Measurements from ENCODE around the gene CRYGA. TPM values are rescaled to one million over a fixed set of nuclear protein-coding genes. Genes with fewer than 3 reads are reported as not detected.

Gene CRYGA
- total RNA-seq, 2 donors from 2014 or later, result not detected

DNA sequence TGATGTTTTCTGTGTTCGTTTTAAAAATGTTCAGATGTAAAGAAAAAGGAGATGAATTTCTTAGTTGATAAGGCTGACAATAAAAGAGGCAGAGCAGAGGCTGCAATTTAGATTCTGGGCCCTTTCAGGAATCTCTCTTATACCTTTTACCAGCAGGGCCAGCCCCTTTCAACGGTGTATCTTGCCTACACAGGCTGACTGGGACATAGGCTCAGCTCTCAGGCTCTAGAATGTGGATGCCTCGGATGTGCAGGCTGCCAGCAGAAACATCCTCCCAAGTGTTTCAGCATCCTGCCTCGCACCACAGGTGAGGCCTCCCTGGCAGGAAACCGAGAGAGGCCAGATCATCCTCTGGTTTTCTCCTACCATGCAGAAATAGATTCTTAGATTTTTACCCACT, 23.1 kb upstream of the CRYGA start:
- no peaks in the 10 kb centered on the region for H3K27me3 ChIP-seq

DNA sequence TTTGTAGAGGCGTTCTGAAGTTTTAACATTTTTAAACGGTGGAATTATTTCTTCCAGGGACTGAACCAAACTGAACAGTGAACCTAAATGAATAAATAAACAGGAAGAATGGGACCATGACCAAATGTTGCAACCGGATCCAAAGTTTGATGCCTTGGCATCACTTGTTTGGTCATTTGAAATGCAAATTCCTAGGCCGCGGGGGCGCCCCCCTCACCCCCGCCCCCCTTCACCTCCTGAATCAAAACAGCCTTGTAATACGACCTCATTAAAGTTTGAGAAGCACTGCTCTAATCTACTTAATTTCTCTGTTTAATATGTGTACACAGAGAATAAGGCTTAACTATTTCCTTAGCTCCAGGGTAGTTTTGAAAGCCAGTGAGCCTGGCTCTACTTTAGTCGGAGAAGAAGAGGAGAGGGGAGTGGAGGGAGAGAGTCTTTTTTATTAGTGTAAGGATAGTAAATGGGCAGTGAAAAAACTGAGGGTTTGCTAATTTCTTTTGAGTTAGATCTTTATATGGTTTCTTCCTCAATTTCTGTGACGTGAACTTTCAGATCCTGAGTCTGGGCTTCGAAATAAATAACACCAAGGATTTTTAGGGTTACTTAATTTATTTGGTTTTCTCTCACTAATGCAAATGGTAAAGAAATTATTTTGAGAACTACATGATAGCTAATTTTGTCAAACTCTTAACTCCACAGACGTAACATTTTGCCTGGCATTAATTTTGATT, 20.8 kb upstream of the CRYGA start:
- H3K4me1 ChIP-seq, result no peaks in the 10 kb centered on the region
- no peaks in the 10 kb centered on the region for H3K27me3 ChIP-seq
- no peak for DNase-seq (ENCODE audit: low spot score)
- H3K36me3 ChIP-seq, result no peaks in the 10 kb centered on the region
- H3K9me3 ChIP-seq, result no peaks in the 10 kb centered on the region
- TF ChIP-seq, protein P1, sequence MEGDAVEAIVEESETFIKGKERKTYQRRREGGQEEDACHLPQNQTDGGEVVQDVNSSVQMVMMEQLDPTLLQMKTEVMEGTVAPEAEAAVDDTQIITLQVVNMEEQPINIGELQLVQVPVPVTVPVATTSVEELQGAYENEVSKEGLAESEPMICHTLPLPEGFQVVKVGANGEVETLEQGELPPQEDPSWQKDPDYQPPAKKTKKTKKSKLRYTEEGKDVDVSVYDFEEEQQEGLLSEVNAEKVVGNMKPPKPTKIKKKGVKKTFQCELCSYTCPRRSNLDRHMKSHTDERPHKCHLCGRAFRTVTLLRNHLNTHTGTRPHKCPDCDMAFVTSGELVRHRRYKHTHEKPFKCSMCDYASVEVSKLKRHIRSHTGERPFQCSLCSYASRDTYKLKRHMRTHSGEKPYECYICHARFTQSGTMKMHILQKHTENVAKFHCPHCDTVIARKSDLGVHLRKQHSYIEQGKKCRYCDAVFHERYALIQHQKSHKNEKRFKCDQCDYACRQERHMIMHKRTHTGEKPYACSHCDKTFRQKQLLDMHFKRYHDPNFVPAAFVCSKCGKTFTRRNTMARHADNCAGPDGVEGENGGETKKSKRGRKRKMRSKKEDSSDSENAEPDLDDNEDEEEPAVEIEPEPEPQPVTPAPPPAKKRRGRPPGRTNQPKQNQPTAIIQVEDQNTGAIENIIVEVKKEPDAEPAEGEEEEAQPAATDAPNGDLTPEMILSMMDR (IDR thresholded peaks at IDR 0.05), result no peak
- H3K4me3 ChIP-seq, result no peak overlapping the region
- no peak overlapping the region for H3K27ac ChIP-seq

More for the DNA sequence above, 23.1 kb upstream of the CRYGA start:
- Histone ChIP-seq H3K36me3 (no peaks in the 10 kb centered on the region), H3K4me1 (no peaks in the 10 kb centered on the region), H3K4me3 (no peak overlapping the region), H3K27ac (no peak overlapping the region), H3K9me3 (no peaks in the 10 kb centered on the region)
- no peak for DNase-seq (ENCODE audit: low spot score)
- TF ChIP-seq, protein P1 (IDR thresholded peaks at IDR 0.05), result no peak

DNA sequence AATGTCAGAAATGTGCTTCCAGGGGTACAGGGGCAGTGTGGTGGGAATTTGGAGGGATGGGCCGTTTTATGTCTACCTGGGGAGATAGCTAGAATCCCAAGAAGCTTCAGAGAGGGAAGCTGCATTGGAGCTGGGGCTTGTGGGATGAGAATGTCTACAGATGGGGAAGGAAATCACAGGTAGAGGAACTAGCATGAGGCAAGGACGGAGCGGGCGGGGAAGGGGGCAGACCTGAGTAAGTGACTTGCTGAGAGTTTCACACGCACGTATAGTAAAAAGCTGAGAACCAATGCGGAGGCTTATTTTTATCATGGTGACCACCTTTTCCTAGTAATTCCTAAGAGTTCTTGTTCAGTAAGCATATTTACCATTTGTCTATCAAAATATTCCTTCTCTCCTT, 20.1 kb upstream of the CRYGA start:
- DNase-seq (ENCODE audit: low spot score), result no peak
- Histone ChIP-seq H3K4me1 (no peaks in the 10 kb centered on the region), H3K27me3 (no peaks in the 10 kb centered on the region), H3K9me3 (no peaks in the 10 kb centered on the region), H3K4me3 (no peak overlapping the region), H3K27ac (no peak overlapping the region), H3K36me3 (no peaks in the 10 kb centered on the region)
- TF ChIP-seq, protein P1 (IDR thresholded peaks at IDR 0.05), result no peak

DNA sequence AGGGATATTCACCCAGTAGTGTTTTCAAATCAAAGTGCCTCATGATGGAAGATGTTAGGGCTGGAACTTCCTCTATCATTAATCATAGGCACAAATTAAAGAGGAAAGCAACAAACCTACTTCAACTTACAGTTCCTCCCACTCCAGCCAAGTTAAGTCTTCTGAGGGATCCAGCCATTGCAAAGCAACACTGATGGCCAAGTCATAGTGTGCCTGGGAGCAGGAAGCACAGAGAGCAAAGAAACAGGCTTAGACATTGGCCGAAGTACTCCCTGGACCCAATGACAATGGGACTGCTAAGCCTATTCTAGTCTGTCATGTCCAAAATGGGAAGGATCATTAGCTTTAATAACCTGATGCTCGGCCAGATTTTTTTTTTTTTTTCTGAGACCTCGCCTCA, 19.4 kb upstream of the CRYGA start:
- no peak for DNase-seq (ENCODE audit: low spot score)
- H3K36me3 ChIP-seq, result no peaks in the 10 kb centered on the region
- no peaks in the 10 kb centered on the region for H3K27me3 ChIP-seq
- TF ChIP-seq, protein P1 (IDR thresholded peaks at IDR 0.05), result no peak
- no peaks in the 10 kb centered on the region for H3K9me3 ChIP-seq
- no peak overlapping the region for H3K27ac ChIP-seq
- H3K4me1 ChIP-seq, result no peaks in the 10 kb centered on the region
- H3K4me3 ChIP-seq, result no peak overlapping the region

DNA sequence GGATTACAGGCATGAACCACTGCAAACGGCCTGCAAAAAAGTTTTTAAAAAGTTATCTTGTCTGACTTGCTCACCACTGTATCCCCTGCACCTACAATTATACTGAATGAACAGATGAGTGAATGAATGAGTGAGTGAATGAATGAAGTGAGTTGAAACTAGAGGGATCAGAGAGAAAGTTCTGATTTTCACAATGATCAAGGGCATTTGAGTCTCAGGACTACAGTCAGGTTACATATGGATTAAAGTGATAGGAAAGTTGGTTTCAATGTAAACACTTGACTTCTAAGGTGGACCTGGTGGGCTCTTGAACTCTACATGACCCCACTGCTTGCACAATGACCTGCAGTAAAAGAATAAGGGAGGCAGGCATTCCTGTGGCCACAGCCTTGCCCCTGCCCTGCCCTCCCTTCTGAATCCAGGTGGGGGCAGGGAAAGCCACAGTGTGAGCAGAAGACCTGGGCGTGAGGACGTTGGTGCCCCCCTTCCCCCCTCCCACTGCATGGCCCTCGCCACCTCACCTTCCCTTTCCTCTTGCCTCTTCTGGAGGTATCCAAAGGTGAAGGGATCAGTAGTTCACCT, 15.7 kb upstream of the CRYGA start:
- no peaks in the 10 kb centered on the region for H3K4me1 ChIP-seq
- H3K27ac ChIP-seq, result no peak overlapping the region
- TF ChIP-seq, protein P1 (IDR thresholded peaks at IDR 0.05), result no peak
- no peaks in the 10 kb centered on the region for H3K9me3 ChIP-seq
- H3K4me3 ChIP-seq, result no peak overlapping the region
- DNase-seq (ENCODE audit: low spot score), result no peak
- H3K27me3 ChIP-seq, result no peaks in the 10 kb centered on the region
- no peaks in the 10 kb centered on the region for H3K36me3 ChIP-seq

DNA sequence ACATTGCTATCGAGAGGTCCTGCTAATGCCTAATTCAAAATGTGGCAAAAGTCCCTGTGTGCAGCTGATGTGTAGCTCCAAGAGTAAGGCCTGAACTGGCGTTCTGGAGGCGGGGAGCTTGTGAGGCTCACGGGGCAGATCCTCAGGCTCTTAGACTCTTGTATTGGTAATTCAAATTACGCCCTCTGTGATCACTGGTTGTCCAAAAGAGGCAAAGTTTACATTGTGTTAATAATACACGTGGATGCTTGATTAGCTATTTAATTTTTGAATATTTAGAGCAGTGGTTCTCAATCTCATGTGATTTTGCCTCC, 12.4 kb upstream of the CRYGA start:
- H3K4me3 ChIP-seq, result no peak overlapping the region
- H3K27me3 ChIP-seq, result no peaks in the 10 kb centered on the region
- H3K27ac ChIP-seq, result no peak overlapping the region
- DNase-seq (ENCODE audit: low spot score), result no peak
- TF ChIP-seq, protein P1 (IDR thresholded peaks at IDR 0.05), result no peak
- no peaks in the 10 kb centered on the region for H3K4me1 ChIP-seq
- H3K36me3 ChIP-seq, result no peaks in the 10 kb centered on the region
- no peaks in the 10 kb centered on the region for H3K9me3 ChIP-seq

Data from right atrium auricular region (tissue), 2 donors.